HG03558 (cell line): ENCODE results near the gene FAM13A.
"Not testable (repeated sequence)": the region's sequence is repeated elsewhere in the genome, so short reads cannot be mapped to it uniquely, and the experiment has no call there.

Experiments
- ATAC-seq: cut with Tn5 transposase; IDR thresholded peaks from one replicate; pipeline ENCODE4 v1.9.1; 2021; ENCODE audit warnings: moderate number of reproducible peaks; ENCODE audit not compliant: unreplicated experiment; ENCODE audit errors: extremely low read depth

FAM13A gene

DNA sequence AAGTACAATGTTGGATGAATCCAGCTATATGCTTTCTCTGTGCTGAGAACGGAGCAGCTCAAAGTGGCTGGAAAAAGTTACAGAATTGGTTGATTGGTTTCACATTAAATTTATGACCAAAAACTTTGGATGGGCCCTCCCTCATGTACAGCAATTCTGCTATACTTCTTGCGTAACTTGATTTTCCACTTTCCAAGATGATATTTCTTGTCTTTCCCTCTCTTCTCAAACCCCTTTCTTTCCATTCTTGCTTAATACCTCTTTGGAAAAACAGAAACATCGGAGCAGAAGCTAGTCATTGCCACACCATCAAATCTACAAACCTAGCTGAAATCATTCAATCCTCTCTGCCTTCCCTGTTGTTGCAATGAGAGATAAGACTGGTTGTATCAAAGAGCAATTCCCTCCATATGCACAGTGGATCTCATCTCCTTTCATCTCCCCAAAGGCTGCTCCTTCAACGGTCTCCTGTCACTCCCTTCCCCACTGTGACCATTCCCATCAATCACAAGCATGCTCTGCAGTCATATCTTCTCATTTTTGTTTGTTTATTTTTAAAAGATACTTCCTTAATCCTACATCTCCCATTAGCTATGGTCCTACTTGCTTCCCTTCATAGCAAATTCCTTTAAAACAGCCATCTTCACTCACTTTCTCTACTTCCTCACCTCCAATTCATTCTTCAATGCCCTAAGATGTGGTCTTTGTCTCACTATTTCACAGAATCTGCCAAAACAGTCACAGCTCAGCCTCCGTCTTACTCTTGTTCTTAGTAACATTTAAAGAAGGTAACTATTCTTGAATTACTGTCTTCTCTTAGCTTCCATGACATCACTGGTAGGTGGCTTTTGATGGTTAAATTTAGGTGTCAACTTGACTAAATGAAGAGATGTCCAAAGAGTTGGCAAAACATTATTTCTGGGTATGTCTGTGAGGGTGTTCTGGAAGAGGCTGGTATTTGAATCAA, 145.5 kb downstream of the FAM13A start:
- no peak for ATAC-seq

DNA sequence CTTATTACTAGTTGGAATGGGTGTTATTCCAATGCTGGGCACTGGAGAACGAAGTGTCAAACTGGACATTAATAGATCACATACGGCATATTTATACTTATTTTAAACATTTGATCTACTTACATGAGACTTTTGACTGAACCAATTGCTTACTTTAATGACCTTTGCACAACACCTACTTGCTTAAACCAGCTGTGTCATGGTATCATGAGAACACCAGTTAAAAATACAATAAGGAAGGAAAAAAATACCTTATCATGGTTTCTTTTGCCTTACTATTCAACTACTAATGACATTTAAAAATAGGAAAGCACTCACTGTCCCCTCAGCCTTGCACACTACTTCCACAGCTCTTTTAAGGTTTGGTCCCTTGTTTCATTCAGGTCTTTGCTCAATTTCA, 146.9 kb downstream of the FAM13A start:
- ATAC-seq: no peak

DNA sequence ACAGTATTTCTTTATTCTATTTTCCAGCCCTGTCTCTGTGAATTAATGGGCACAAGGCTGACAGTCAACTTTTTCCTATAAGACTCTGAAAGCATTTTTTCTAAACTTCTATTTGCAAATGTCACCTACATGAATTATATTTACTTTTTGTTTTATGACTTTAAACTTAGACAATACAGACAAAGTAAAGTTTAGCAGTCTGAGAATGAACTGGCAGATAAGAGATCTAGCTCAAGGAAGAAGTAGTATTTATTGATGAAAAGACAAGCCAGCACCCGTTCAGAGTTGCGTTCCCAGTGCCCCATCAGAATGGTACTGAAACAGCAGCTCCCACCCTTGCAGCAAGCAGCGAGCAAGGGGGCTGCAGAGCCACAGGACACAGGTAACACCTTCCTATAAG, 148.5 kb downstream of the FAM13A start:
- no peak for ATAC-seq

DNA sequence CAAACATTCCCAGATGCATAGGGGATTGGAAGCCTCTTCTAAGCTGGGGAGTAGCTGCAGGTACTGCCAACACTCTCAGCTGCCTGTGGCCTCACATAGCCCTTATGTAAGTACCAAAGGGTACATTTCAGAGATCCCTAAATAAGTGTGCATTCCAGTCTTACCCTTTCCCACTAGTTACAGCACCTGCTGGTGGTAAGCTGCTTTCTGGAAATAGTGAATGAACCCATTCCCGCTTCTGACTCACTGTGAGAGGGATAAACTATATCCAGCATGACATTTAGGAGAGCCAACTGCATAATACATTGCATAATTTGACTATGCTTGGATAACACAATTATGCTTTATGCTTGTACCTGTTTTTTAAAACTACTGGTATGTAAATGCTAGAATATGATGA, 149.0 kb downstream of the FAM13A start:
- ATAC-seq: no peak

DNA sequence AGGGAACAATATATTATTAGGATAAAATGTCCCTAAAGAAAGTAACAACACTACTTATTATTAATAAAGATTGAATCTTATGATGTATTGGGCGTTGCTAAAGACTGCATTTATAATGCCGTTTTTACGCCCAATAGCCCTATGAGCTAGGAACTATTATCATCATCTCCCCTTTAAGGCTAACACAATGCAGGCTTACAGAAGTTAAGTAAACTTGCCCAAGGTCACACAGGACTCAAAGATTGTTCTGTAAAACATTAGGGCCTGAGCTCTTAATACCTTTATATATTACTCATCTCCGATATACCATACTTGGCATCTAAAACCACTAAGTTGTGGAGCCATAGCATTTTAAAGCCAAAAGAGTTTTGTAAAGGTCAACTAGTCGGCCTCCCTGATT, 149.5 kb downstream of the FAM13A start:
- no peak for ATAC-seq

DNA sequence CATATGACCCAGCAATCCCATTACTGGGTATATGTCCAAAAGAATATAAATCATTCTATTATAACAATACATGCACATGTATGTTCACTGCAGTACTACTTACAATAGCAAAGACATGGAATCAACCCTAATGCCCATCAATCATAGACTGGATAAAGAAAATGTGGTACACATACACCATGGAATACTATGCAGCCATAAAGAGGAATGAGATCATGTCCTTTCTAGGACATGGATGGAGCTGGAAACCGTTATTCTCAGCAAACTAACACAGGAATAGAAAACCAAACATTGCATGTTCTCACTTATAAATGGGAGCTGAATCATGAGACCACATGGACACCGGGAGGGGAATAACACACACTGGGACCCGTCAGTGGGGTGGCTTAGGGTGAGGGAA, 152.7 kb downstream of the FAM13A start:
- not testable (repeated sequence) for ATAC-seq

DNA sequence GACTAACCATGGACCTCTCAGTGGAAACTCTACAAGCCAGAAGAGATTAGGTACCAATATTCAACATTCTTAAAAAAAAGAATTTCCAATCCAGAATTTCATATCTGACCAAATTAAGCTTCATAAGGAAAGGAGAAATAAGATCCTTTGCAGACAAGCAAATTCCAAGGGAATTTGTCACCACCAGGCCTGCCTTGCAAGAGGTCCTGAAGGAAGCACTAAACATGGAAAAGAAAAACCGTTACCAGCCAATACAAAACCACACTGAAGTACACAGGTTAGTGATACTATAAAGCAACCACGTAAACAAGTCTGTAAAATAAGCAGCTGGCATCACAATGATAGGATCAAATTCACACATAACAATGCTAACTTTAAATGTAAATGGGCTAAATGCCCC, 156.6 kb downstream of the FAM13A start:
- no peak for ATAC-seq

DNA sequence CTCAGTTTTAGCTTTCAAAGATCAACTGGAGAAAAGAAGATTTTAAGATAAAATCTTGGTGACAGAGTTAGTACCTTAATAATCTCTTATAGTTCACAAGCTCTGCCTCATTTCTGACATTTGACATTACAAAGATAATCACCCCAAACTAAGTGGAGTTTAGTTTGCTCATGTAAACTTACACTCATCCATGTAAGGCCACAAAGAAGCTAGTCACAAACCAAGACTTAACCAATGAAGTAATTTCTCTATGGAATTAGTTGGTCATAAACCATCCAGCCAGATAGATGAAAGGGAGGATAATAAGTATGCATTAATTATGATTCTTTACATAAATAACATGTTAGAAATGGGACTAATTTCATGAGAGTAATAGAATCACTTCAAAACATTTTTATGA, 159.2 kb downstream of the FAM13A start:
- no peak for ATAC-seq

DNA sequence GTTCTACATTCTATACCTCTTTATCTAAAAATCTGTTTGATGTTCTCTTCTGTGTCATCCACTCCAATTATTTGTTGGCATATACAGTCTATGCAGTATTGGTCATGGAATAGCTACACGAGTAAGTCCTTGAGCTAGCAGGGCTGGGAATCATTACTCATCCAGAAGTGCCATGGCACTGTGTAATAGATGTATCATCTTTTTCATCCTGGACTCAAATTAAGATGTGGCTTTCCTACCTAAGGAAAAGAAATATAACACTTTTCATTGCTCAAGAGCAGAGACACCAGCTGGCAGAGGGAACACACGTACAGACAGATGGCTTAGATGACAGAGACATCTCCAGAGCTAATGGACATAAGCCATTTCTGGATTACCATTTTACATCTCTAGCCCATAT, 159.8 kb downstream of the FAM13A start:
- ATAC-seq: no peak

DNA sequence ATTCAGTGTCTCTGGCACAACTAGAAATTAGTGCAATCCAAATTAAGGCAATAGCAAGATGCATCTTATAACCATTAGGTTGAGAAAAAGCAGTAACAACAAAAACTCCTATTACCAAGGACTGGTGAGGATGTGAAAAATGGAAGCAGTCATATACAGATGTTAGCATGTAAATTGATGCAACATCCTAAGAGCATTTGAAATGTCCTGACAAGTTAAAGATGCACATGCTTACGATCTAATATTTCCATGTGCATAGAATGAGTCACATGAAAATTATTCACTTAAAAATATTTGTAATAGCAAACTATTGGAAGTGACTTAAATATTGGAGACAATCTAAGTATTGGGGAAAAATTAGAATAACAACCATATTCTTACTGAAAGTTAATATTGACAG, 163.0 kb downstream of the FAM13A start:
- no peak for ATAC-seq

DNA sequence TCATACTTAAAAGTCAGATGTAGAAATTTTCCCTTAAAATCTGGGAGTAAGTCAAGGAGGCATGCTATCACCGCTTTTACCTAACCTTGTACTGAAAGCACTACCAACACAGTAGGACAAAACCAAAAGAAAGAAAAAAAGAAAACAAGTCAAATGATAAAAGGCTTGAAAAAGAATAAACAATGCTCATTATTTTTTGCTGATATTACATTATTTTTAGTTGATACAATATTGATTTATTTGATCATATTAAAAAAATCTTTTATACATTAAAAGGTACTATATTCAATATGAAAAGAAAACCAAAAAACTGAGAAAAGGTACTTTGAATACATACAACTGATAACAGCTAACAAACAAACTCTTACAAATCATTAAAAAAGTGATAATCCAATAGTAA, 164.3 kb downstream of the FAM13A start:
- no peak for ATAC-seq

DNA sequence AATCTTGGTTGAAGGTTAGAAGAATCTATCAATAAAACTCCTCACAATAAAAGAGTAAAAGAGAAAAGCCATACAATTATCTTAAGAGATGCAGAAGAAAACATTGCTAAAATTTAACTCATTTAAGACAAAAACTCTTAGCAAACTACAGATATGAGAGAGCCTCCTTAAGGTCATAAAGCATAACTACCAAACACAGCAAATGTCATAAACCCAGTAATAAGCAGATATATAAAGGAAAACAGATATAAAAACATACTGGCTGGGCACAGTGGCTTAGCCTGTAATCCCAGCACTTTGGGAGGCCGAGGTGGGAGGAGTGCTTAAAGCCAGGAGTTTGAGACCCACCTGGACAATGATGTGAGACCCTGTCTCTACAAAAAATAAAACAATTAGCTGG, 165.3 kb downstream of the FAM13A start:
- ATAC-seq: no peak

DNA sequence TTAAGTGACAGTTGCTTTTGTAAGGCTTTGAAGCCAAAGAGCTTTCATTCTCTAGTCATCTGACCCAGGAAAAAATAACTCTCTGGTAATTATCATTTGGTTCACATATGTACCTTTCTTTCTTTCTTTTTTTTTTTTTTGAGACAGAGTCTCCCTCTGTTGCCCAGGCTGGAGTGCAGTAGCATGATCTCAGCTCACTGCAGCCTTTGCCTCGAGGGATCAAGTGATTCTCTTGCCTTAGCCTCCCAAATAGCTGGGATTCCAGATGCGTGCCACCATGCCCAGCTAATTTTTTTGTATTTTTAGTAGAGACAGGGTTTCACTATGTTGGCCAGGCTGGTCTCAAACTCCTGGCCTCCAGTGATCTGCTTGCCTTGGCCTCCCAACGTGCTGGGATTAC, 169.6 kb downstream of the FAM13A start:
- not testable (repeated sequence) for ATAC-seq

DNA sequence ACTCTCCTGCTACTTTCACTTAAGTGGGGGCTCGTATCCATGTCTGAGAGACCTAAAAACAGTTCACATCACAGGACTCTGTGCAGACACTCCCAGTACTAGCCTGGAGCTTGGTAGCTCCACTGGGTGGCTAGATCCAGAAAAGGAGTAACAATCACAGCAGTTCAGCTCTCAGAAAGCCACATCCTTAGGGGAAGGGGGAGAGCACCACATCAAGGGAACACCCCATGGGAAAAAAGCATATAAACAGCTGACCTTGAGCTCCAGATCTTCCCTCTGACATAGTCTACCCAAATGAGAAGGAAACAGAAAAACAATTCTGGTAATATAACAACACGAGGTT, 175.8 kb downstream of the FAM13A start:
- no peak for ATAC-seq

DNA sequence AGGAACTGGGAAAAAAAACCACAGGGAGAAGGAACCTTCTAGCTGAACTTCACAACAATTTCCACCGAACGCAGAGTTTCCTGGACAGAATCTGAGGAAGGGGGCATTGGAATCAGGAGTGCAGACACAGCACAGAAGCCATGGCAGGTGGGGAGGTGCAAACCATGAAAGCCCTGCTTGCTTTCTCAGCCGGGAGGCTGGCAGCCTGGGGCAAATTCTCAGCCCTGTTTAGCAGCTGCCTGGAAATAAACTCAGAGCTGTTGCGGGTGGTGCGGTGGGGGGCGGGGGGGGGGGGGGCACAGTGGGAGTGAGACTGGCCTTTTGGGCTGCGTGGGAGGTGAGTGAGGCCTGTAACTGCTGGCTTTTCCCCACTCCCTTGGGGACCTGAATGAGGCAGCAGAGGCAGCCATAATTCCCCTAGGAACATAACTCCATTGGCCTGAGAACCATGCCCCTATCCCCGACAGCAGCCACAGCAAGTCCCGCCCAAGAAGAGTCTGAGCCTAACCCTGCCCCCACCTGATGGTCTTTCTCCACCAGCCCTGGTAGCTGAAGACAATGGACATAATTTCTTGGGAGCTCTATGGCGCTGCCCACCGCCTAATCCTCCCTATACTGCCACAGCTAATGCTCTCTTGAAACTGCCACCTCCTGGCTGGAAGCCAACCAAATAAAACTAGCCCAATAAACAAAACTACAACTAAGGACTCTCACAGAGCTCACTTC, 176.3 kb downstream of the FAM13A start:
- ATAC-seq: no peak

DNA sequence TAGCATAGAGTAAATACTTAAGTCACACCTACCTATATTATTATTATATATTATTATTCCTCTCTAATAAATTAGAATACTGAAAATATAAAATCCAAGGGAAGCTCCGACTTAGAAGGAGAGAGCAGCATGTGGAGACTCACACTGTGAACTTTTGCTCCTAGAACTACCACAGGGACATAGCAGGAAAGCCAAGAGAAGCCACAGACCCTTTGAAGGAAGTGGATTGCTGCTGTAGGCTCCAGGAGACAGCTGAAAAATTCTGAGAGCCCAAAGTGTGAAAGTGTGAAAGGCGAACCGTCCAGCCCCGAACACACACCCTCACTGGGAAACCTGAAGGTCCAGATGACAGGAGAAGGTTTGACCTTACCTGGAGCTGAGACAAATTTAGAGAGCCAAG, 177.0 kb downstream of the FAM13A start:
- ATAC-seq: no peak

DNA sequence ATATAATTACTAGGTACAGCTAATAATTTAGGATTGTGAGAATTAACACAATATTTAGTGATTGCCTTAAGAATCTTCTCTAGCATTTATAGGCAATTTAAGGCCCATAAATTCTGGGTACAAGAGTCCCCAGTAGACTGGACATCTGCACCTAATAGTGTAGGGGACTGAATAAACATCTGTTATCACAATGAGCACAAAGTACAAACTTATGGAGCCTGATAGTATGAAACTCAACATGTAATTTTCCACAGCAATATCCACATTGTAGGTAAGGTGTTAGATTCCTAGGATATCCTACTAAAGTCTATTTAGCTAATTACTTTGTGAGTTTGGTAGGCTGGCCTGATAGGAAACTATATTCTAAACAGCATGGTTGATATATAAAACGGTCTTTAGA, 178.3 kb downstream of the FAM13A start:
- no peak for ATAC-seq

DNA sequence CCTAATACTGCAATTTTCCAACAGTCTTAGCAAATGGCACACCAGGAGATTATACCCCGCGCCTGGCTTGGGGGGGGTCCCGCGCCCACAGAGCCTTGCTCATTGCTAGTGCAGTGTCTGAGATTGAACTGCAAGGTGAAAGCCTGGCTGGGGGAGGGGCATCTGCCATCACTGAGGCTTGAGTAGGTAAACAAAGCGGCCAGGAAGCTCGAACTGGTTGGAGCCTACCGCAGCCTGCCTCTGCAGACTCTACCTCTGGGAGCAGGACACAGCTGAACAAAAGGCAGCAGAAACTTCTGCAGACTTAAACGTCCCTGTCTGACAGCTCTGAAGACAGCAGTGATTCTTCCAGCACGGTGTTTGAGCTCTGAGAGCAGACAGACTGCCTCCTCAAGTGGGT, 186.6 kb downstream of the FAM13A start:
- no peak for ATAC-seq

DNA sequence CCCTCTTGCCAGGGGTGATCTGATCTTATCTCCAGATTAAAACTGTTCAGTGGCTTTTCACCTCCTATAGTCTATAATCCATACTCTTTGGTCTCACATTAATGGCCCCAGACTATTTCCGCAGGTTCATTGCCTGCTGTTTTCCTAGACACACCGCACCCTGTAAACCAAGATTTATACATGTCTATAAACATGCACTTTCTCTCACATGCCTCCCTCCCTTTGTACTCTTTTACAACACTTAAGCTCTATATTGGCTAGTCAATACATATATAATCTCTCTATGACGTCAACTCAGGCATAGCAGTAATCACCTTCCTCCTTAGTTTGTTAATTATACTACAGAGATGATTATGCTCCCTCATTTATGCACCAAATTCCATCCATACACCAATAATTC, 188.5 kb downstream of the FAM13A start:
- no peak for ATAC-seq

DNA sequence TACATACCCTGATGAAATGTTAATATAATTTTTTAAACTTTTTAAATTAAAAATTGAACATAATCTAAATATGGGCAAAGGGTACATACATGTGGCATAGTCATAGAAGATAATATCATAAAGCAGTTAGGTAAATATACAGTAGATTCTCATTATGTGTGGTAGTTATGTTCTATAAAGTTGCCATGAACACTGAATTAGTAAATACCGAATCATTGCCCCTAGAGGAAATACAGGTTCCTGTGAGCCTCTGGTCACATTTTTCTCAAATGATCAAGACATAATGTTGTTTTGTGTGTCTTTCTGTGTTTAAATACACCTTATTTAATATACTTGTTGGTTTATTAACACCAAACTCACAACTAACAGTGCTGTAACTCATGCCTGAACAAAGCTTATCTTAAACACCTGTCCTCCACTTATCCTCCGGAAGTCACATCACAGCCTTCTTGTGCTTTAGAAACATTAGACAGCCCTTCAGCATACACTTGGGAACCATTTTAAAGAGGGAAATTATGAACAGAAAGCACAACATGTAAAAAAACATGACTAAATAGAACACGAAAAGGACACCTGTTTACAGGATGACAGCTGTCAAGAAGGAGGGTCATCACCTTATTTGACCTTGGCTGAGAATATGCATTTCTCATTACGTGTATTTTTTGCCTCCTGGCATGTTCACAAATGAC, 190.0 kb downstream of the FAM13A start:
- no peak for ATAC-seq

DNA sequence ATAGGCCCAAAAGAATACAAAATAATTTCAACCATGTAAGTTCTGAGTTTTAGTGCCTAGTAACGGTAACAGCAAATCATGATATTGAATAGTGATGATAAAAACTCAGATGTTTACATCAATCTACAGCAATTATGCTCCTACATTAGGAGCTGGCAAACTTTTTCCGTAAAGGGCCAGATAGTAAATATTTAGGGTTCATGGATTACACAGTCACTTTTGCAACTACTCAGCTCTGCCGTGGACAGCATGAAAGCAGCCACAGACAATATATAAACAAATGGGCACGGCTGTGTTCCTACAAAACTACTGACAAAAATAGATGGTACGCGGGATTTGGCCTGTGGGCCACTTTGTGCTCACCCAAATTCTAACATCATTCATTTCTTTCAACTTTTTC, 191.5 kb downstream of the FAM13A start:
- no peak for ATAC-seq
